Frontal cortex (tissue), 4 donors: ENCODE measurements around the gene TGFB2. TPM values are rescaled to one million over a fixed set of nuclear protein-coding genes. Genes with fewer than 3 reads are reported as not detected.

Source experiments
- DNase-seq, 2 donors: peaks; one replicate each; pipeline ENCODE4 v3.0.0; 2012; ENCODE audit warnings: low spot score in 2 of 2
- FAIRE-seq: peaks from 2 replicates; lab custom pipeline; 2012; peaks lifted over from hg19 to GRCh38; lab: Jason Lieb, UNC
- total RNA-seq: library from RNA; depleted of rRNA; stranded (reverse); fragments of >200 nt; gene quantifications from one replicate; pipeline ENCODE4 v1.2.3, GENCODE V29; 2014
- donor health status: control.
- donor health status: control.
- donor health status: control.

Gene TGFB2
- total RNA-seq, 1 donor from 2014 or later: 19.6 TPM

DNA sequence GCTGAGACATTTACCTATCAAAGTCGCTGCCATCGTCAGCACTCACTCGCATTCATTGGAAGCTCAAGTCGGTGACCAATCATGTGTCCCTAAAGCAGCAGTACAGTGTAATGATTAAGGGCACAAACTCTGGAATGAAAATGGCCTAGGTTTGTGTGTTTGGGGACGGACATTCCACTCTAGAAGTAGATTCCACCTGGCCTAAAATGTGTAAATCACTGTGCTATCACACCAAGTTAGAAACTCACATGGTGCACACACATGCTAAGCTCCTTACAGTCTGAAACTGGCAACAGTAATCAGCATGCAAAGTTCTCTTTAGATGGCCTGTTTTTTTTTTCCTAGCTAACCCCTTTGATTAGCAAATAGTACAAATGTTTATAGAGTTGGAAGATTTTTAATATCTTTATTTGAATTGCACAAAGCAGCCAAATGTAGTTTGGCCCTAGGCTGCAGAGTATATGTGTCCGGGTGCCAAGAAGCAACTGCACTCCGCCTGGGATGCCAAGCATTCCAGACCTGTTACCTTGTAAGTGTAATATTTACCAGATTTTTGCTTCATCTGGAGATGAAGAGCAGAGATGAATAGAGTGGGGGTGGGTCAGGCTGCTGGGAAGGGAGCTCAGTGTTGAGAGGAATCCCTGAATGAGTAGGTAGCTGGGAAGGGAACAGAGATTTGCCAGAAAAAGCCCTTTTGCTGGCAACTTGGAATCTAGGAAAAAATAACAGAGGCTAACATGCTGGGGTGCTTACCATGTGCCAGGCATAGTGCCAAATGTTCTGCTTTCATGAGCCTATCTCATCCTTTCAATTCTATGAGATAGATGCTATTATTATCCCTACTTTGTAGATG is 35.2 kb downstream of the TGFB2 start:
- FAIRE-seq: no peak
- no peak for DNase-seq

DNA sequence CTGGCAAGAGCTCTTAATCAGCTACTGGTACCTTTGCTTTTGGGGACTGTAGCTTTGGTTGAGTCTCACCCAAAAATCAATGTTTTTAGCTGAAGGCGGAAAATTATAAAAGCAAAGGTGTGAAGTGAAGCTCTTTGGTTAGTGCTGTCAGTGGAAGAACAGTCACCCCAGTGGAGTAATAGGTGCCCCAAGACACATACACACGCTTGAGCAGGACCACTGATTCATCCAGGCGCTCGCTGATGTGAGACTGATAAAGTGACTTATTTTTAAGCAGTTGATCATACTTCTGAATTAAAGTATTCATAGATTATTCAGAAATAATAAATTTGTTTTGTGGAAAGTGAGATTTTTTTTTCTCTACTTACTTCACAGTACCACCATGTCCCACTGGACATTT is 37.1 kb downstream of the TGFB2 start:
- DNase-seq: no peak

DNA sequence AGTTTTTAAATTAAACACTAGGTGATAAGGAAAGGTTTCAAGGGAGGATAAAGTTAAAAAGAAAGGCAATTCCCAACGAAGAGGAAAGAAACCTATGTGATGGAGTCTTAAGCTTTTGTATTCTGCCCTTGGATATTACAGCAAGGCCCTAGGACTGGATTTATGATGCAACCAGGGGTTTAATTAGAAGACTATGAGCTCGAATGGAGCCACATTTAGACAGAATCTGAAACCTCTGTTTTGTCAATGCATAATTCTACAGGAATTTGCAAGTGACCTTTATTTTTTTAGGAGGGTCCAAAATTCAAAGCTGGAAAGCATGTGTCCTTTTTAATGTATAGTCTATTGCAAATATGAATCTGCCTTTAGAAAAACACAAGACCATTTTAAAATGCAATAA is 37.9 kb downstream of the TGFB2 start:
- DNase-seq (no peak), FAIRE-seq (no peak)

More for the DNA sequence above, 37.1 kb downstream of the TGFB2 start:
- FAIRE-seq: no peak

DNA sequence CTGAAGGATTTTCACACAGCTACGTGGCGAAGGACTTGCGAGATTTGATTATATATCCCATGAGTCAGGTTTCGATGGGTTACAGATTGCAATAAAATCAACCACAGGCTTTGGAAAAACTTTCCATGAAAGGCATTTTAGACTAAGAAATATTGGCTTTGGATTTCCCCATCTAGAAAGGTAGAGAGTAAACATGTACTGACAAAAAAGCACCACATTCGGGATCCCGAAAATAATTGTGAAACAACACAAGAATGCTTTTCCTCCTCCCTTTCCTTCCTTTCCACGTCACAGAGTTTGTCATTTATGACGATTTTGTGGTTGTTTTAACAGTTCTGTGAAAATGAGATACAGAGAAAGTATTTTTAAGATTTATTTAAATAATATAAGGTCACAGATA is 38.5 kb downstream of the TGFB2 start:
- DNase-seq (no peak), FAIRE-seq (no peak)

DNA sequence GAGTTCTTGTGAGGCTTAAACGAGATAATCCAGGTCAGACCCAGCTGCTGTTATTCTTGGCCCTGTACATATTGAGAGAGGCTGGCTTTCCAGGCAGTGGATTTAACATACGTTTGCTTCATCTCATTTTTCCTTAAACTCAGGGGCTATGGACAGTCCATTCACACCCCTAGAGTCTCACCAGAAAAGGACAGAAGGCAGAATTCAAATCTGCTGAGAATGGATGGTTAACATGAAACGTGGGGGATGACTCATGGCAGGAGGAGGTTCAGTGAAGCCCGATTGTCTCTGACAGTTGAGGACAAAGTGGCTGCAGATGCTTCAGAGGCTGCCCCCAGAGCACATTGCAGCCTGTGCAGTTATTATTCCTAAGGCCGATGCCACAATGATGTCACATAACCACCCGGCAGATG is 39.5 kb downstream of the TGFB2 start:
- no peak for DNase-seq

DNA sequence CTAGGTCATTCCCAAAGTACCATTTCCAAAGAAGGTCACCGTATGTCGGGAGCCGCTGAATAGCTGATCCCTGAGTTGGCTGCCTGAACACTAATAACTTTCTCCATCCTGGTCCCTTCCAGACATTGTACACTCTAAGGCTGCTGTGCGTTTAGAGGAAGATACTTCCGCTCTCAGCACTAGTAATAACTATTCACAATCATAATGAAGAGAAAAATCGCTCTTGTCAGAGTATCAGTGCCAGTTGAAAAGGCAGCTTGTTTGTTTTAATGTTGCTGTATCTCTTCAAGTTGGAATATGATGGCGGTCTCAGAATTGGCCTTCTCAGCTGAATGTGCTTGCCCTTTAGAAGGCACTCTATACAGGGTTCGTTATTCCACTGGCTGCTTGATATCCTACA is 43.5 kb downstream of the TGFB2 start:
- FAIRE-seq (no peak), DNase-seq (no peak)

More for the DNA sequence above, 39.5 kb downstream of the TGFB2 start:
- FAIRE-seq: no peak

DNA sequence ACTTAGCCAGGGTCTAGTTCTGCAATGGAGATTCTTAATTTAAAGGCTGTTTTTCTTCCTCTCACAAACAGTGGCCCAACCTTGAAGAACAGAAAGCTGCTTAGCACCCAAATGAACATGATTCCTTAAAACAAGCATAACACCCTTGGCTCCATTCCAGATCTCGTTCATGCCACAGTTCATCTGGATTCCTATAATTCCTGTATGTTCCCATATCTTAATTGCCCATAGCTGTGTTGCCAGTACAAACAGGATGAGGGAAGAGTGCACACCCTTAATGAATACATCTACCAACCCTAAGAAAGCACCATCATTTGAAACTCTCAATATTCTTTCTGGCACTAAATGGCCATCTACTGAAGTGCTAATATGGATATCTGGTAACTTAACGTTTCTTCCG is 45.5 kb downstream of the TGFB2 start:
- DNase-seq: no peak
- no peak for FAIRE-seq

DNA sequence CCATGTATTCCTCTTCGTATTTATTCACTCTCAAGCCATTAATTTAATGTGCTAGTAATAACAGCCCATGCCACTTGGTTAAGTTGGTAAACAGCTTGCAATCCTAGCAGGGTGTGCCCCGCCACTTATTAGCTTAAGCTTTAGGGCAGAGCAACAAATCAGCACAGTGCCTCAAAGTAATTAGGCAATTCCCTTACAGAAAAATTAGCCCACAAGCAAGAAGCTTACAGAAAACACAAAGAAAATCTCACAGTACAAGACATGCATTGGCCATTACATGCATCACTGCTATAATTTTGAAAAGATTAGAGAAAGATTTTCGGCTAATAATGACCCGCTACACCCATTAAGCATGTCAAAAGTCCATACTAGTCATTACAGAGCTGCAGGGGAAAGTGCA is 47.6 kb downstream of the TGFB2 start:
- no peak for FAIRE-seq

DNA sequence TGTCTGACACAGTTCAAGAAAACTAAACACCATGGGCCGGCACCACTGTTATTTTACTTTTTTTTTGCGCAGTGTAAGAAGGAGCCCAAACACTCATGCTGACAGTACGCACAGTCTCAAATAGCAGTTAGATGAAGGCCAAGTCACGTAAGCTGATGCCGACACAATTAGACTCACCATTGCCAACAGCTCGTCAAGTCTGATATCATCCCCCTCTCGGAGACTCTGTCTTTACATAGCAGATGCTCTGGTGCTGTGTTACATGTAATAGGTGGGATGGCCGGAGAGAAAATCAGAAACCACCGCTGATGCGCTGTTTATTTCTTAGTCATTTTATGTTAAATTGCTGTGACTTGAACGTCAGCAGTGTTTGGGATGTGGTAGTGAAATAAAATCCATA is 49.3 kb downstream of the TGFB2 start:
- FAIRE-seq: no peak
- DNase-seq: no peak

More for the DNA sequence above, 47.6 kb downstream of the TGFB2 start:
- DNase-seq: no peak

DNA sequence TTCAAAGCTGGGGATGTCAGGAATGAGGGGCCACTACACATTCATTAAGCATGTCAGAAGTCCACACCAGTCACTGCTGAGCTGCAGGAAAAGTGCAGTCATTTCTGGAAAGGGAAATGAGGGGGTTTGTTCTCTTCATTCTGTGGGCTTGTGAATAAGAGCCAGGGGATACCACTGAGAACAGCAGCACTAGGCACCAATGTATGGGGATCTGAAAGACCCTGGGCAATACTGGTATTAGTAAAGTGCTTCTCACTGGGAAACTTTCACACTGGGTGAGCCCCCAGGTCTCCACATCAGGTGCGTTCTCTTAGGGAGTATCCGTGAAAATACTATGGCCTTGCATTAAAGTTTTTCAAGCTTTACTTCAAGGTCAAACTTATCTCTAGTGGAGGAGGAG is 49.9 kb downstream of the TGFB2 start:
- DNase-seq: no peak
- no peak for FAIRE-seq

DNA sequence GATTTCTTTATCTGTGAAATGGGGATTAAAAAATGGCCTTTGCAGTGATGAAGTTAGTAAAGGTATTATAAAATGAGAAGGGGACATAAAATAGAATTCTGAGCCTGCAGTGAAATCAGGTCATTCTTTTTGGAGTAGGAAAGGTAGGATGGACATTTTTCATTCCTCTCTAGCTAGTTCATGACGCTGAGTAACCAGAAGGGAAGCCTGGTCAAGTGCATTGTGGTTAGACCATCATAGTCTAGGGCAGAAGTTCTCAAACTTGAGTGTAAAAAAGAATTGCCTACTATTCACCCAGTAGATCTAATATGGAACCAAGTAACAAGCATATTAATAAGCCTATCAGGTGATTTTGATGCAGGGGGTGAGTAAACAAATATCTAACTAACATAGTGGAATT is 50.8 kb downstream of the TGFB2 start:
- FAIRE-seq (no peak), DNase-seq (no peak)

DNA sequence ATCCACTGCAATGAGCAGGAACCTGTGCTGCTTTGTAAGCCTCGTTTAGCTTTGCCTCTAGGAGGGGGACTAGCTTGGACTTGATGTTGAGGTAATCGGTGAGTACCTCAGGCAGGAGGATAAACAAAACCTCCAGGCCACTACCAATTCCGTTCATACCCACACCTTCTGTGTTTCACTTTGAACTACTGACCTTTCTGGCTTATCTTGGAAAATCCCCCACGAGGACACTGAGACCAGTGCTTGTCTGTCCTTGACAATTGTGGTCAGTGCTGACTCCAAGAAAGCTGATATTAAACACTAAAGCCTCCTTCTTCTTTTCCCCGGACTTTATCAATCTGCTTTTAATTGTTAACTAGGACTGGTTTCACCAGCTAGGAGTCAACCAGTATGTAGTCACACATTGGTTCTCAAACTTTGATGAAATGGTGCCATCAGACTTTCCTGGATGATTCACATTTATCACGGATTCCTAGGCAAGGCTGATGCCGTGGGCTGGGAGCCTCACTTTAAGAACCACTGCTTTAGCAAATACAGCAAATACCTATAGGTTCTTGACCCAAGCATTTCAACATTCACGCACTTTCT is 52.7 kb downstream of the TGFB2 start:
- FAIRE-seq: no peak

DNA sequence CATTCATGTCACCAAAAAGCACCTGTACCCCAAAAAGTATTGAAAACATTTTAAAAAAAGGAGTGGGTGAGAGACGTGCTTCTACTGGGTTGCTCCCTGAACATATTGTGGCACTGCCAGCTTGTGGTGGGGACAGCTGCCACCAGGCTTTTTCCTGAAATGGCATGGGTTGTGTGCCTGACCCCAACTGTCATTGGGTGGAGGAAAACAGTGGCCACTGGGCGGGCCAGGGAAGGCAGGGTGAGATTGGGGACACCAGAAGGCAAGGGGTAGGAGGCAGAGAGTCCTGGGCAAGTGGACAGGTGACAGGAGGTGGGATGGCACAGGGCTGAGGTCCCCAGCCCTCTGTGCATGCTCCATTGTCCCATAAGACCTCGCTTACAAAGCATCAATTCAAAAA is 55.5 kb downstream of the TGFB2 start:
- DNase-seq (no peak), FAIRE-seq (no peak)

More for the DNA sequence above, 52.7 kb downstream of the TGFB2 start:
- no peak for DNase-seq

DNA sequence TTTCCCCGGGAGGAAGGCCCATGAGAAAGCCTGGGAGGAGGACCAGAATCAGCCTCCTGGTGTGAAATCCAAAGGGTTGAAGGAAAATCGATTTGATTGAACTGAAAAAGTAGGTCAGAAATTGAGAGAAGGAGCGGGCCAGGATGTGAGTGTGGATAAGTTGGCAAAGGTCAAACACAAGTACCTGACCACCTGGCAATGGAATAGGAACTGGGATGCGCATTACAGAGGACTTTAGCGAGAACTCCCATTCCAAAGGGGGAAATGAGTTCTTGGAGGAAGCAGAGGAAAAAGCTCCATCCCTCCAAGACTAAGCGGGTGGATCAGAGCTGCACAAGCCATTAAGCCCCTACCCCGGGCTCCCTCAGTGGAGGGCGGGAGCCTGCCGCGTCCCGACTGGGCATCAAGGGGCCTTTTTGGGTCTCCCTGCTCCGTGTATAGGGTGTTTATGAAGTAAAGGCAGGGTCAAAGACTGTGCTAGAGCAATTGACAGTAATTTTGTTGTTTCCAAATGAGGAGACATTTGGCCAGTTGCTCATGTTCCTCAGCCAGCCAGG is 56.4 kb downstream of the TGFB2 start:
- DNase-seq (no peak), FAIRE-seq (no peak)

DNA sequence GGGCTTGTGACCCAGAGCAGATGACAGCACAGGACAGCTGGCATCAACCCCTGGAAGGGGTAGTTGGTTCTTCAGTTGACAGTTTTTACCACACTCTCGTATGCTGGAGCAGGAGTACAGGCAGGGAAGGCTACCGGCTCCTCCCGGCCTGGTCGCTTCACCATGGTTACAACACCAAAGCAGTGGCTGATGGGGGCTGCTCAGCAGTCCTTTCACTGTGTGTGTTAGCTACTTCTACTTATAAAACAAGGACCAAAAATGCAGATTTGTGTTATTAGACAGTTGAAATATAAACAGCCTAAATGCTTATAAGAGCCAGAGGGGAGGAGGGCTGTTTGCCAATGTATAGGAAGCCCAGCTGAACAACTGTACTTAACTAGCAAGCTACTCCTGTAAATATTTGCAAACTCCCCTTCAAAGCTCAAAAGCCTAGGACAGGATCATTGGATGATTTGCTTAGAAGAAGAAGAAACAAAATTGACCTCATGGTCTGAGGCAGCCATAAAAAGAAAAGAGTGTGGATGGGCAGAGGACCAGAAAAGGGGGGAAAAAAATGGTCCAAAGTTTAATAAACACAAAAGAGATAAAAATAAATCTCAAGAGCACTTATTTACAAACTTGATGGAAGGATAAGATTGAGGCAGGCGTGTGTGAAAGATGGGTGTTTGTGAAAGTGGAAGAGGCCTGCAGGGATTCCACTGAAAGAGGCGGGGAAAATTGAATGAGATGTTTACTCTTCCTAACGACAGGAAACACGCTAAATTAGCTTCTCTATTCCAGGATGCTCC is 57.1 kb downstream of the TGFB2 start:
- no peak for DNase-seq
- no peak for FAIRE-seq

DNA sequence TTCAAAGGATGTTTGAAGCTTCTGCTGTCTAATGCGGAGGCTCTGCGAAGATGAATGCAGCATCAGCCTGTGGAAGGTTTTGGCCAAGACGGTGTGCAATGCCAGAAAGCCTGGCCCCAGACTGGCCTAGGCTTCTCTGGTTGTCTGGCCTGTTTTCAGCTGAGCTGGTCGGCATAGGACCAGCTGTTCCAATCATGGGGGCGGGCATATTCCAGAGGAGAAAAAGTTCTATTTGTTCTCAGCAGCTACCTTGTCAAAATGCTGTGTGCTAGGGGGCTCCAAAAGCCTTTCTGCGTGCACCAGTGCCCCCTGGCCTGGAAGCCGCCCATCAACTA is 57.6 kb downstream of the TGFB2 start:
- FAIRE-seq (no peak), DNase-seq (no peak)

DNA sequence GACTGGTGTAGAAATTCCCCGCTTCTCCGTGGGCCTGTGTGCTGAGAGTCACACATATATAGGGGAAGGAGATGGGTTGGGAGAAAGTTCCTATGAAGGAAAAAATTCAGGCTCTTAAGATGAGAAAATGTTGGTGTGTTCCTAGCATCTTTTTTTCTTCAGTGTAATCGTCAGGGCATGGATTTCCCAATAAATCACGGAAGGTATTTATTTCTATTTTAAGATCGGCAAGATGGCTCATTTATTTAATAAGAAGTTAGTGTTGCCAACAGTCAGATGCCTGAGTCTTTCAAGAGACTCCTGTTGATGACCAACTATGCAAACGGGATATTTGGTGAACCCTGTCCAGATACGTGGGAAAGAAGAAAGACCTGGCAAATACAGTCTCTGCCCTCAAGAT is 58.2 kb downstream of the TGFB2 start:
- no peak for FAIRE-seq
- no peak for DNase-seq

DNA sequence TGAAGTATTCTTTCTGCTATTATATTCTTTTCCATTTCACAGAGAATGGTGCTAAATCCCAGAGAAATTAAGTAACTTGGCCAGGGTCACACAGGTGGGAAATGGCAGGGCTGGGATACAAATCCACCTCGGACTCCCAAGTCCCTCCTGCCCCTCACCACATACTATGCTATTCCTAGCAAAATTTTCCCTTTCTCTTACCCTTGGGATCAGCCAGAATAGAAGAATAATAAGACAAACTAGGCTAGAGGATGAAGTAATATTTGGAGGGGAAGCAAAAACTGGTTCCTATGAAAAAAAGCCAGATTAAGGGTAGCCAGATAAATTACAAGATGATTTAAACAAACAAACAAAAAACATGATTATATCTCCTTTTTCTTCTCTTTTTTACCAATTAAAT is 62.5 kb downstream of the TGFB2 start:
- FAIRE-seq (no peak), DNase-seq (no peak)

DNA sequence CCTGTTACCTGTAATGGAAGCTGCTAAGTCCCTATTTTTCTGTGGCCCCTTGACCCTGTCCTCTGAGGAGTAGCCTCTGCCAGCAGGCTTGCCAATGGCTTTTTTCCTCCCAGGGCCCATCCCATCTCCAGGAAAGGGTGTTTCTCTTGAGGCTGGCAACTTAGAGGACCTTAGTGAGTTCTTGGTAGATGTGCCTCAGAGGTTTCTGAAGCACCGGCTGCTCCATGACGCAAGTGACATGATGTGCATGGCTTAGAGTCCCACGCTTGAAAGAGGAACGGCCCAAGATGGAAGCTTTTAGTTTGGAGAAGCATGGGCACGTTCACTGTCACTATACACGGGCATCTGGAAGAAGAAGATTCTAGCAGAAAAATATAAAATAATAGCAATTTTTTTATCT is 63.0 kb downstream of the TGFB2 start:
- no peak for FAIRE-seq
- no peak for DNase-seq

DNA sequence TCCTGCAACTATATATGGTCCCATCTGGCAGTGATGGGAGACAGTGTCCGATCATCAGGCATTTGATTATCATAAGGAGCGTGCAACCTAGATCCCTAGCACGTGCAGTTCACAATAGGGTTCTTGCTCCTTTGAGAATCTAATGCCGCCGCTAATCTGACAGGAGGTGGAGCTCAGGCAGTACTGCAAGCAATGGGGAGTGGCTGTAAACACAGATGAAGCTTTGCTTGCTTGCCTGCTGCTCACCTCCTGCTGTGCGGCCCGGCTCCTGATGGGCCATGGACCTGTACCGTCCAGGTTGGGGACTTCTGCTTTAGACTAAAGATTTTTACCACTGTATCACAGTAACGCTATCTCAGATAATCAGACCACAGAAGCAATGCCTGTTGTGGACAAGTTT is 63.8 kb downstream of the TGFB2 start:
- no peak for DNase-seq
- FAIRE-seq: no peak
